ENCODE measurements around the gene TIGD1.

TIGD1 gene

GRCh38 chr2:232501794-232502390, 48.5 kb downstream of the TIGD1 start:
- DNase-seq (ENCODE audit: low read depth), result no peak

GRCh38 chr2:232501331-232501771, 49.0 kb downstream of the TIGD1 start:
- no peak for DNase-seq (ENCODE audit: low read depth)

GRCh38 chr2:232498452-232498851, 51.9 kb downstream of the TIGD1 start:
- DNase-seq (ENCODE audit: low read depth), result no peak

All from fibroblast of the conjunctiva (primary cell).